Astrocyte of the cerebellum (primary cell): ENCODE results near the gene ZMIZ1.

Experiments used
- DNase-seq: peaks from one replicate; pipeline ENCODE4 v3.0.0-alpha.2; 2011; ENCODE audit warnings: low read depth
- H3K4me3 ChIP-seq: 2 replicates; pipeline ENCODE4 v1.5.1; 2011; ENCODE audit warnings: mild to moderate bottlenecking, low read depth, low read length, moderate library complexity
- CTCF ChIP-seq: IDR thresholded peaks from 2 replicates; pipeline ENCODE4 v1.5.1; 2012; ENCODE audit warnings: low read length, low read depth, moderate library complexity, mild to moderate bottlenecking; ENCODE audit errors: missing control alignments
- in situ Hi-C: cut with HindIII; loops from 2 replicates; pipeline ENCODE4 v1.10.0; 2017; ENCODE audit warnings: low sequenced_read_pairs

The ZMIZ1 gene

GRCh38 chr10:79313911-79314439 lies 245.2 kb downstream of the ZMIZ1 start:
- no peak for DNase-seq
- in situ Hi-C loops: no loop called here
- no peak for TF ChIP-seq CTCF
- no peak overlapping the region for H3K4me3 ChIP-seq

DNA sequence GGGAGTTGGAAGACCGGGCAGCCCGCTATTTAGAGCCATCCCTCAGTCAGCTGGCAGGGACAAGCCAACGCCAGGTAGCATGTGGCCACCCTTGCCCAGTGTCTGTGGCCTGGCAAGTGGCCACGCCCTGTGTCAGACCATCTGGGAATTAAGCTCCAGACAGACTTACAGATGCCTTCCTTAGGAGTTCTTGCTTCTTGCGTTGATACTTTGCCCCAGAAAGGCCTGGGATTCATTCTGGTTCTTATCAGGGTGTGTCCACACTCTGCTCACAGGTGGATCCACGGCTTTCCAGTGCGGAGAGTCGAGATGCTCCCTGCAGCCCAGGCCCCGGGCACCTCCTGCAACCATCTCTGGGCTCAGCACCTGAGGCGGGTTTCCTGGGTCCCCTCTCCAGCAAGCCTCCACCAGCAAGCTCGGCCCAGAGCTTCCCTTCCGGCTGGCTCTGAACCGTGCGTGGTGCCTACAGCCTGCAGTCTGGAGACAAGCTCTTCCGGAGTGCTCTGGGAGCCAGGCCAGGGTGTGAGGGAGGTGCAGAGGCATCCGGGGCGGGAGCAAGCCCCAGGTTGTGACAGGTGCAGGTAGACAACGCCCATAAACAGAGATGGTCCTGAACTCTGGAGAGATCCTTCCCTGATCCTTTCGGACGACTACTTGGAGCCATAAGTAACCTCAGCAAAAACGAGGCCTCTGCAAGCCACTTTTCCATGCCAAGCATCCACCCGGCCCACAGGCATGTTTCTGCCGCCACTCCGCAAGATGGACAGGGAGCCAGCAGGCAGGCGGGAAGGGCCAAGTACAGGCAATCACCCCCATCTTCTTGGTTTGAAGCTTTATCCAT lies 246.2 kb downstream of the ZMIZ1 start:
- TF ChIP-seq CTCF: no peak
- no peak overlapping the region for H3K4me3 ChIP-seq
- no peak for DNase-seq
- in situ Hi-C loops: no loop called here

DNA sequence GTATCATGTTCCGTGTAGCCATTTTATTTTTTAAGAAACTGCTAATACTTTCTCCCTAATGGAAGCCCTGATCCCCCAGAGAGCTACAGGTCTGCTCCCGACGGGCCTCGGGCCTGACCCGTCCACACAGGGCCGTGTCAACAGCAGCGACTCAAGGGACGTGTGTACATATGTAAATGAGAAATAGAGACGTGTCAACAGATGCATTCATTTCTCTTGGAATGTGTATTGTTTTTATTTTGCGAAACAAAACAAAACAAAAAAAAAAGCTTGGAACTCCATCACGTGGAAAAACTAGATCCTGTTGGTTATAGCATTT lies 246.8 kb downstream of the ZMIZ1 start:
- in situ Hi-C loops: no loop called here
- no peak overlapping the region for H3K4me3 ChIP-seq
- no peak for DNase-seq
- no peak for TF ChIP-seq CTCF

DNA sequence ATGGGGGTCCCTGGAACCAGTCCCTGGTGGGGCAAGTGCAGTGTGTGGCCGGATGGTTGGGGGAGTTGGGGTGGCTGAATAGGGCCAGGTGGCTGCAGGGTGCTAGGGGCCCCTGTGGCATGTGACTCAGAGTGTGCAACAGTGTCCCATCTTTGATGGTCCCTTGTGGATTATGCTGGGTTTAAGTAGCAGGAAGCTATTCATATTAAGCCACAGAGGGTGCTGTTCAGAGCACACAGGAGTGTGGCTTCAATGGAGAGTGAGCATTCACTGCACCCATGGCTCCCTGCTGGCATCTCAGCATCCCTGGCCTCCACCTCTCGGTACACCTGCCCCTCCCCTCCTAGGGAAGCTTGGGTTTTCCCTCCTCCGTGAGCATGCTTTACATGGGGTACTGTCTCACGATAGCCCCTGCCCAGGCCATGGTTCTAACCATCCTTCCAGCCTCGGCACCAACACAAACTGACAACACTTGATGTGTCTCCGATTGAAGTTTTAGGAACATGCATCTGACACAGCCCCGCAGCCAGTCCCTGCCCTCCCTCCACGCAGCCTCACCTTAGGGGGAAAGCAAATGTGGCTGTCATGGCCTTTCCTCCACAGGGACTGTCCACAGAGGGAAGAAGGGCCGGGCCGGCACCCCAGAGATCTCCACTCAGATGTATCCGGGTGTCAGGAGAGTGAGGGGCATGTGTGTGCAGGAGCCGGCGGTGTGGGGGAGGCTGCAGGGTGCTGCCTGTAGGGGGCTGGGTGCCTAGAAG lies 248.1 kb downstream of the ZMIZ1 start:
- no peak overlapping the region for H3K4me3 ChIP-seq
- DNase-seq: no peak
- in situ Hi-C loops: no loop called here
- TF ChIP-seq CTCF: no peak

- no peak for TF ChIP-seq CTCF
- DNase-seq: no peak
- H3K4me3 ChIP-seq: no peak overlapping the region
- in situ Hi-C loops: no loop called here
Observed at GRCh38 chr10:79318369-79318768, 249.6 kb downstream of the ZMIZ1 start.

GRCh38 chr10:79319115-79319771 lies 250.5 kb downstream of the ZMIZ1 start:
- no peak for TF ChIP-seq CTCF
- H3K4me3 ChIP-seq: no peak overlapping the region
- in situ Hi-C loops: no loop called here
- no peak for DNase-seq
